Panc1 (cell line): ENCODE measurements around the gene ANKLE1.

Experiments used
- POLR2AphosphoS5 ChIP-seq: IDR thresholded peaks from 2 replicates; pipeline ENCODE4 v1.6.1; 2012; ENCODE audit warnings: mild to moderate bottlenecking, low read depth, low read length, moderate library complexity
- TCF7L2 ChIP-seq: IDR thresholded peaks from 2 replicates; pipeline ENCODE4 v1.6.1; 2011; ENCODE audit warnings: mild to moderate bottlenecking, low read depth, low read length, inconsistent platforms
- TF ChIP-seq, protein P1 (sequence below): fragments of 450-650 bp; IDR thresholded peaks from 2 replicates; pipeline ENCODE4 v1.5.1; 2017; ENCODE audit warnings: mild to moderate bottlenecking

DNA sequence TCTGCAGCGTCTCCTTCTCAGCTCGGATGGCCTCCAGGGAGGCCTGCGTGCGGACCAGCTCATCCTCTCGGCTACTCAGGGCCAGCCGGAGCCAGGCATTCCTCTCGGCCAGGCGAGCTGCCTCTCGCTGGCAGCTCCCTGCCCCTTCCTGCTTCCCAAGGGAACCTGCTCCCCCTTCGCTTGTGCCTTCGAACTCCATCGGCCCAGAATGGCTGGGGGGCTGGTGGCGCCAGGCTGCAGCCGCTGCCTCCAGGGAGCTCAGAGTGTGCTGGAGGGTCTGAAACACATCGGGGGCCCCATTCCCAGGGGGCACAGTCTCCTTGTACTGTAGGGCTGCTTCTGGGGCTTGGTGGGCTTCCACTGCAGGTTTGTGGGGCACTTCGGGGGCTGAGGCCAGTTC, 19.1 kb upstream of the ANKLE1 start:
- TF ChIP-seq, protein P1, sequence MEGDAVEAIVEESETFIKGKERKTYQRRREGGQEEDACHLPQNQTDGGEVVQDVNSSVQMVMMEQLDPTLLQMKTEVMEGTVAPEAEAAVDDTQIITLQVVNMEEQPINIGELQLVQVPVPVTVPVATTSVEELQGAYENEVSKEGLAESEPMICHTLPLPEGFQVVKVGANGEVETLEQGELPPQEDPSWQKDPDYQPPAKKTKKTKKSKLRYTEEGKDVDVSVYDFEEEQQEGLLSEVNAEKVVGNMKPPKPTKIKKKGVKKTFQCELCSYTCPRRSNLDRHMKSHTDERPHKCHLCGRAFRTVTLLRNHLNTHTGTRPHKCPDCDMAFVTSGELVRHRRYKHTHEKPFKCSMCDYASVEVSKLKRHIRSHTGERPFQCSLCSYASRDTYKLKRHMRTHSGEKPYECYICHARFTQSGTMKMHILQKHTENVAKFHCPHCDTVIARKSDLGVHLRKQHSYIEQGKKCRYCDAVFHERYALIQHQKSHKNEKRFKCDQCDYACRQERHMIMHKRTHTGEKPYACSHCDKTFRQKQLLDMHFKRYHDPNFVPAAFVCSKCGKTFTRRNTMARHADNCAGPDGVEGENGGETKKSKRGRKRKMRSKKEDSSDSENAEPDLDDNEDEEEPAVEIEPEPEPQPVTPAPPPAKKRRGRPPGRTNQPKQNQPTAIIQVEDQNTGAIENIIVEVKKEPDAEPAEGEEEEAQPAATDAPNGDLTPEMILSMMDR: no peak
- TF ChIP-seq POLR2AphosphoS5 (no peak), TCF7L2 (no peak)
